HepG2 (cell line): ENCODE results near the gene TMEM184B. TPM values are rescaled to one million over a fixed set of nuclear protein-coding genes. Genes with fewer than 3 reads are reported as not detected.

Source experiments
- ATAC-seq: fragments of 200-7000 bp; cut with Tn5 transposase; 3 replicates; pipeline ENCODE4 v1.9.1; 2020; ENCODE audit warnings: mild to moderate bottlenecking, moderate library complexity
- BruUV-seq: library from RNA; stranded (reverse); fragments of 400-500 nt; replicated peaks from 2 replicates; lab custom pipeline; 2021; lab: Mats Ljungman, UMichigan
- CTCF ChIA-PET: fragments of 300-600 bp; formaldehyde crosslinking; extraction: SDS; loops from one replicate; lab custom pipeline; 2021; ENCODE audit warnings: low total read pairs, inconsistent platforms, low intra/inter-chr PET ratio; lab: Yijun Ruan, JAX
- POLR2A ChIA-PET: fragments of 350-600 bp; sonication (Branson Sonifier 250); formaldehyde crosslinking; loops from one replicate; lab custom pipeline; 2020; ENCODE audit warnings: antibody characterized with exemption, inconsistent platforms; lab: Yijun Ruan, JAX
- DNase-seq: peaks from one replicate; pipeline ENCODE4 v3.0.0-alpha.2; 2015; ENCODE audit warnings: low spot score
- FAIRE-seq: peaks from 3 replicates; lab custom pipeline; 2011; peaks lifted over from hg19 to GRCh38; lab: Jason Lieb, UNC
- H2AFZ ChIP-seq: one replicate; pipeline ENCODE4 v1.6.1; 2011; ENCODE audit warnings: low read length, inconsistent platforms
- H3K27ac ChIP-seq: fragments of 300-600 bp; 3 replicates; pipeline ENCODE4 v1.8.0; 2011; ENCODE audit warnings: mixed run types, mild to moderate bottlenecking, mixed read lengths, low read length, inconsistent platforms; ENCODE audit not compliant: insufficient read depth; ENCODE audit errors: extremely low read length
- H3K27me3 ChIP-seq, 2 experiments: fragments of 200-600 bp in 1 of 2; 2 replicates in 1 of 2; 3 replicates in 1 of 2; pipeline versions ENCODE4 v1.6.0 to v1.8.0; 2011; ENCODE audit warnings: low read length in 2 of 2, mild to moderate bottlenecking in 2 of 2, moderate library complexity in 2 of 2, inconsistent platforms in 1 of 2; ENCODE audit not compliant: insufficient read depth in 2 of 2, control insufficient read depth in 1 of 2
- H3K36me3 ChIP-seq, 2 experiments: fragments of 200-600 bp in 1 of 2; replicated peaks in 1 of 2; 2 replicates in 1 of 2; 3 replicates in 1 of 2; pipeline versions ENCODE4 v1.5.1 to v1.8.0; 2011; ENCODE audit warnings: low read length in 2 of 2, inconsistent platforms in 1 of 2; ENCODE audit not compliant: insufficient read depth in 2 of 2, control insufficient read depth in 1 of 2
- H3K4me1 ChIP-seq: 2 replicates; pipeline ENCODE4 v1.5.1; 2012; ENCODE audit warnings: low read length, inconsistent platforms; ENCODE audit not compliant: insufficient read depth
- H3K4me2 ChIP-seq: 2 replicates; pipeline ENCODE4 v1.6.0; 2011; ENCODE audit warnings: low read depth, low read length, inconsistent platforms
- H3K4me3 ChIP-seq, 3 experiments: fragments of 200-600 bp in 1 of 3; sonication (generic), shearing (Covaris generic) in 1 of 3; replicated peaks in 1 of 3; 2 replicates each; pipeline ENCODE4 v1.5.1; 2011 to 2016; ENCODE audit warnings: low read length in 3 of 3, inconsistent platforms in 2 of 3, low read depth in 2 of 3, mild to moderate bottlenecking in 2 of 3, control low read depth in 1 of 3, mixed read lengths in 1 of 3; ENCODE audit not compliant: insufficient read depth in 1 of 3
- H3K79me2 ChIP-seq: one replicate; pipeline ENCODE4 v1.6.1; 2011; ENCODE audit warnings: low read length, inconsistent platforms; ENCODE audit not compliant: insufficient read depth
- H3K9ac ChIP-seq: 2 replicates; pipeline ENCODE4 v1.6.0; 2011; ENCODE audit warnings: mild to moderate bottlenecking, low read depth, low read length, inconsistent platforms; ENCODE audit not compliant: insufficient read depth
- H3K9me3 ChIP-seq: 2 replicates; pipeline ENCODE4 v1.5.1; 2012; ENCODE audit warnings: mild to moderate bottlenecking, low read length
- H4K20me1 ChIP-seq: 2 replicates; pipeline ENCODE4 v1.6.0; 2011; ENCODE audit warnings: inconsistent platforms, mild to moderate bottlenecking, low read length, moderate library complexity; ENCODE audit not compliant: insufficient read depth
- BORCS8-MEF2B ChIP-seq: sonication (generic); formaldehyde crosslinking; IDR thresholded peaks from 2 replicates; pipeline ENCODE4 v1.8.0; 2022; ENCODE audit warnings: mild to moderate bottlenecking, missing genetic modification reagents
- HOXA5 ChIP-seq: sonication (generic); formaldehyde crosslinking; IDR thresholded peaks from 2 replicates; pipeline ENCODE4 v1.4.0; 2020; ENCODE audit warnings: missing genetic modification reagents
- KLF6 ChIP-seq: IDR thresholded peaks from 2 replicates; pipeline ENCODE4 v1.8.0; 2016; ENCODE audit warnings: missing biosample characterization, missing genetic modification reagents
- SOX6 ChIP-seq, 2 experiments: fragments of 450-650 bp in 1 of 2; sonication (generic) in 1 of 2; formaldehyde crosslinking in 1 of 2; IDR thresholded peaks; 2 replicates each; pipeline versions ENCODE4 v1.4.0 to v1.6.1; 2017 to 2020; ENCODE audit warnings: antibody characterized with exemption in 1 of 2, mild to moderate bottlenecking in 1 of 2, missing genetic modification reagents in 1 of 2
- ZFX ChIP-seq: sonication (generic); formaldehyde crosslinking; IDR thresholded peaks from 2 replicates; pipeline ENCODE4 v1.4.0; 2020; ENCODE audit warnings: mild to moderate bottlenecking, low read depth, missing genetic modification reagents, moderate library complexity
- ZKSCAN8 ChIP-seq: IDR thresholded peaks from 2 replicates; pipeline ENCODE4 v1.6.1; 2016; ENCODE audit warnings: borderline replicate concordance, missing genetic modification reagents, missing compliant biosample characterization
- ZNF501 ChIP-seq: sonication (generic); formaldehyde crosslinking; IDR thresholded peaks from 2 replicates; pipeline ENCODE4 v1.5.1; 2020; ENCODE audit warnings: mild to moderate bottlenecking, moderate library complexity, missing genetic modification reagents
- ZNF547 ChIP-seq: sonication (generic); formaldehyde crosslinking; IDR thresholded peaks from 2 replicates; pipeline ENCODE4 v1.5.1; 2020; ENCODE audit warnings: mild to moderate bottlenecking, missing genetic modification reagents
- WGBS: methylation state at CpG from one replicate; pipeline ENCODE4 v1.1.6; 2017; ENCODE audit warnings: low lambda C conversion rate; 5-methylcytosine and 5-hydroxymethylcytosine counted together
- in situ Hi-C: cut with HindIII; loops from 2 replicates; pipeline ENCODE4 v1.10.0; 2017; ENCODE audit warnings: low pct_unique_long_range_greater_than_20kb; ENCODE audit not compliant: extremely low pct_ligation_motif_present
- intact Hi-C: fragments of 100-400 bp; cut with micrococcal nuclease; formaldehyde crosslinking; loops from one replicate; pipeline ENCODE4 v1.10.0; 2022; ENCODE audit not compliant: unreplicated experiment
- polyA plus RNA-seq, 8 experiments: library from polyadenylated mRNA; depleted of rRNA in 3 of 8; stranded (reverse) in 7 of 8; unstranded in 1 of 8; fragments of >200 nt; fragmentation: Illumina TruSeq in 4 of 8; extraction: Trizol in 4 of 8; gene quantifications; 2 replicates each; pipeline versions ENCODE4 v1.2.1 to v1.2.3, GENCODE V29; 2011 to 2016; ENCODE audit warnings: low read depth in 4 of 8, missing spikeins in 1 of 8, mixed read lengths in 1 of 8; ENCODE audit not compliant: insufficient read depth in 1 of 8
- total RNA-seq, 5 experiments: library from RNA; depleted of rRNA; stranded (reverse); fragments of >200 nt; fragmentation: Illumina TruSeq; extraction: Trizol; gene quantifications; 2 replicates each; pipeline ENCODE4 v1.2.3, GENCODE V29; 2016; ENCODE audit warnings: low read depth in 1 of 5
- TF ChIP-seq, protein P1 (sequence below): sonication (generic); formaldehyde crosslinking; conservative IDR thresholded peaks from 2 replicates; pipeline ENCODE4 v1.4.0; 2020; ENCODE audit warnings: missing genetic modification reagents
- TF ChIP-seq, protein P2 (sequence below): sonication (generic); formaldehyde crosslinking; IDR thresholded peaks from 2 replicates; pipeline ENCODE4 v1.5.1; 2020; ENCODE audit warnings: missing genetic modification reagents, mild to moderate bottlenecking, borderline replicate concordance
- TF ChIP-seq, protein P3 (sequence below): sonication (generic); formaldehyde crosslinking; IDR thresholded peaks from 2 replicates; pipeline ENCODE4 v1.8.0; 2022; ENCODE audit warnings: mild to moderate bottlenecking, missing genetic modification reagents, borderline replicate concordance
- TF ChIP-seq, protein P4 (sequence below): sonication (generic); formaldehyde crosslinking; IDR thresholded peaks from 2 replicates; pipeline ENCODE4 v1.4.0; 2020; ENCODE audit warnings: missing genetic modification reagents
- TF ChIP-seq, protein P5 (sequence below): sonication (generic); formaldehyde crosslinking; IDR thresholded peaks from 2 replicates; pipeline ENCODE4 v1.4.0; 2020; ENCODE audit warnings: mild to moderate bottlenecking, missing genetic modification reagents

Gene TMEM184B
- total and polyA plus RNA-seq, 2 of the 13 experiments (the other 11 are each of a cell fraction or from before 2014, with no cell fraction given): 15.9 to 16.0 TPM

DNA sequence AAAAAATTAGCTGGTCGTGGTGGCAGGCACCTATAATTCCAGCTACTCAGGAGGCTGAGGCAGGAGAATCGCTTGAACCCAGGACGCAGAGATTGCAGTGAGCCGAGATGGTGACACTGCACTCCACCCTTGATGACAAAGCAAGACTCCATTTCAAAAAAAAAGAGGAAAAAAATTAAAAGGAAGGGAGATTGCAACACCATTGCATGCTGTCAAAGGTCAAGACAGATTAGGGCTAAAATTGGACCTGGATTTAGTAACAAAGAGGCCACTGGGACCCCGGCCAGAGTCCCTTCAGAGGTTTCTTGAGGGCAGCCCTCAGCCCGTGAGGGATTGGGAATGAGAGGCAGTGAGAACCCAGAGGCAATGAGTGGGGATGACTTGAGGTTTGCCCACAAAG, 79.2 kb downstream of the TMEM184B start (continued):
- TF ChIP-seq, protein P1, sequence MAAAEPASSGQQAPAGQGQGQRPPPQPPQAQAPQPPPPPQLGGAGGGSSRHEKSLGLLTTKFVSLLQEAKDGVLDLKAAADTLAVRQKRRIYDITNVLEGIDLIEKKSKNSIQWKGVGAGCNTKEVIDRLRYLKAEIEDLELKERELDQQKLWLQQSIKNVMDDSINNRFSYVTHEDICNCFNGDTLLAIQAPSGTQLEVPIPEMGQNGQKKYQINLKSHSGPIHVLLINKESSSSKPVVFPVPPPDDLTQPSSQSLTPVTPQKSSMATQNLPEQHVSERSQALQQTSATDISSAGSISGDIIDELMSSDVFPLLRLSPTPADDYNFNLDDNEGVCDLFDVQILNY (CRISPR knock-in tag): no peak
- TF ChIP-seq SOX6 (IDR thresholded peaks at IDR 0.05) (no peak), SOX6 (CRISPR knock-in tag; IDR thresholded peaks at IDR 0.05) (peak; percentile 71)
- TF ChIP-seq, protein P2, sequence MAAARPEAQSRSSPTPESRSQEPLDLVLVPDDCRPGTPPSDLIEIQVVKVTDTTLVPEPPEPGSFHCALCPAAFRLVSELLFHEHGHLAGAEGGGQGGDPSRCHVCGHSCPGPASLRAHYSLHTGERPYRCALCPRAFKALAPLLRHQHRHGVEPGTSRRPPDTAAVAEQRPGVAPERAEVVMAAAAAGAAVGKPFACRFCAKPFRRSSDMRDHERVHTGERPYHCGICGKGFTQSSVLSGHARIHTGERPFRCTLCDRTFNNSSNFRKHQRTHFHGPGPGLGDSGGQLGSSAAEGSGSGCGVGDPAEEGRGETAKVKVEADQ (CRISPR knock-in tag): no peak
- TF ChIP-seq, all 625 proteins: peak for 40

DNA sequence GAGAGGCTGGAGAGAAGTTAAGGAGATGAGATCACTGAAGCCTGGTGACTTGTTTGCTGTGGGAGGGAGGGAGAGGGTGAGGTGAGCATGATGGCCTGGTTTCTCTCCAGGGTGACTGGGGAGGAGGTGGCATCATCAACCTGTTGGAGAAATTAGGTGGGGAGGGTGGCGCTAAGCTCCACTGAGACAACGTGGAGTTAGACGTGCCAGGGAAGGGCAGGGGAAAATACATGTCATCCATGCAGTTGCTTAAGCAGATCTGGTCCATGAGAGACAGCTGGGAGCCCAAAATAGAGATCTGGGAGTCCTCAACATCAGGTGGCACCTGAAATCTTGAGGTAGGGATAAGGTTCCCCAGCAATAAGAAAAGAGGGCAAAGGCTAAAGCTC, 80.3 kb downstream of the TMEM184B start:
- peak overlapping the region; percentile 45 for H3K4me2 ChIP-seq
- intact Hi-C loops: no loop called here
- TF ChIP-seq, protein P3, sequence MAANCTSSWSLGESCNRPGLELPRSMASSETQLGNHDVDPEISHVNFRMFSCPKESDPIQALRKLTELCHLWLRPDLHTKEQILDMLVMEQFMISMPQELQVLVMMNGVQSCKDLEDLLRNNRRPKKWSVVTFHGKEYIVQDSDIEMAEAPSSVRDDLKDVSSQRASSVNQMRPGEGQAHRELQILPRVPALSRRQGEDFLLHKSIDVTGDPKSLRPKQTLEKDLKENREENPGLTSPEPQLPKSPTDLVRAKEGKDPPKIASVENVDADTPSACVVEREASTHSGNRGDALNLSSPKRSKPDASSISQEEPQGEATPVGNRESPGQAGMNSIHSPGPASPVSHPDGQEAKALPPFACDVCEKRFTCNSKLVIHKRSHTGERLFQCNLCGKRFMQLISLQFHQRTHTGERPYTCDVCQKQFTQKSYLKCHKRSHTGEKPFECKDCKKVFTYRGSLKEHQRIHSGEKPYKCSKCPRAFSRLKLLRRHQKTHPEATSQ (CRISPR knock-in tag): no peak
- TF ChIP-seq, protein P4, sequence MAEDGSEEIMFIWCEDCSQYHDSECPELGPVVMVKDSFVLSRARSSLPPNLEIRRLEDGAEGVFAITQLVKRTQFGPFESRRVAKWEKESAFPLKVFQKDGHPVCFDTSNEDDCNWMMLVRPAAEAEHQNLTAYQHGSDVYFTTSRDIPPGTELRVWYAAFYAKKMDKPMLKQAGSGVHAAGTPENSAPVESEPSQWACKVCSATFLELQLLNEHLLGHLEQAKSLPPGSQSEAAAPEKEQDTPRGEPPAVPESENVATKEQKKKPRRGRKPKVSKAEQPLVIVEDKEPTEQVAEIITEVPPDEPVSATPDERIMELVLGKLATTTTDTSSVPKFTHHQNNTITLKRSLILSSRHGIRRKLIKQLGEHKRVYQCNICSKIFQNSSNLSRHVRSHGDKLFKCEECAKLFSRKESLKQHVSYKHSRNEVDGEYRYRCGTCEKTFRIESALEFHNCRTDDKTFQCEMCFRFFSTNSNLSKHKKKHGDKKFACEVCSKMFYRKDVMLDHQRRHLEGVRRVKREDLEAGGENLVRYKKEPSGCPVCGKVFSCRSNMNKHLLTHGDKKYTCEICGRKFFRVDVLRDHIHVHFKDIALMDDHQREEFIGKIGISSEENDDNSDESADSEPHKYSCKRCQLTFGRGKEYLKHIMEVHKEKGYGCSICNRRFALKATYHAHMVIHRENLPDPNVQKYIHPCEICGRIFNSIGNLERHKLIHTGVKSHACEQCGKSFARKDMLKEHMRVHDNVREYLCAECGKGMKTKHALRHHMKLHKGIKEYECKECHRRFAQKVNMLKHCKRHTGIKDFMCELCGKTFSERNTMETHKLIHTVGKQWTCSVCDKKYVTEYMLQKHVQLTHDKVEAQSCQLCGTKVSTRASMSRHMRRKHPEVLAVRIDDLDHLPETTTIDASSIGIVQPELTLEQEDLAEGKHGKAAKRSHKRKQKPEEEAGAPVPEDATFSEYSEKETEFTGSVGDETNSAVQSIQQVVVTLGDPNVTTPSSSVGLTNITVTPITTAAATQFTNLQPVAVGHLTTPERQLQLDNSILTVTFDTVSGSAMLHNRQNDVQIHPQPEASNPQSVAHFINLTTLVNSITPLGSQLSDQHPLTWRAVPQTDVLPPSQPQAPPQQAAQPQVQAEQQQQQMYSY (CRISPR knock-in tag): no peak
- no peak for TF ChIP-seq KLF6 (CRISPR knock-in tag)
- no peak for TF ChIP-seq ZKSCAN8 (CRISPR knock-in tag)
- TF ChIP-seq BORCS8-MEF2B: 0 out of 2 replicates have a peak, but pooled peaks have one; percentile 1
- TF ChIP-seq HOXA5 (CRISPR knock-in tag): no peak
- TF ChIP-seq ZNF501 (CRISPR knock-in tag): no peak
- TF ChIP-seq, protein P5, sequence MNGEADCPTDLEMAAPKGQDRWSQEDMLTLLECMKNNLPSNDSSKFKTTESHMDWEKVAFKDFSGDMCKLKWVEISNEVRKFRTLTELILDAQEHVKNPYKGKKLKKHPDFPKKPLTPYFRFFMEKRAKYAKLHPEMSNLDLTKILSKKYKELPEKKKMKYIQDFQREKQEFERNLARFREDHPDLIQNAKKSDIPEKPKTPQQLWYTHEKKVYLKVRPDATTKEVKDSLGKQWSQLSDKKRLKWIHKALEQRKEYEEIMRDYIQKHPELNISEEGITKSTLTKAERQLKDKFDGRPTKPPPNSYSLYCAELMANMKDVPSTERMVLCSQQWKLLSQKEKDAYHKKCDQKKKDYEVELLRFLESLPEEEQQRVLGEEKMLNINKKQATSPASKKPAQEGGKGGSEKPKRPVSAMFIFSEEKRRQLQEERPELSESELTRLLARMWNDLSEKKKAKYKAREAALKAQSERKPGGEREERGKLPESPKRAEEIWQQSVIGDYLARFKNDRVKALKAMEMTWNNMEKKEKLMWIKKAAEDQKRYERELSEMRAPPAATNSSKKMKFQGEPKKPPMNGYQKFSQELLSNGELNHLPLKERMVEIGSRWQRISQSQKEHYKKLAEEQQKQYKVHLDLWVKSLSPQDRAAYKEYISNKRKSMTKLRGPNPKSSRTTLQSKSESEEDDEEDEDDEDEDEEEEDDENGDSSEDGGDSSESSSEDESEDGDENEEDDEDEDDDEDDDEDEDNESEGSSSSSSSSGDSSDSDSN (CRISPR knock-in tag): no peak
- TF ChIP-seq ZNF547 (CRISPR knock-in tag): 0 out of 2 replicates have a peak, but pooled peaks have one; percentile 39
- 0 out of 2 replicates have a peak, but pooled peaks have one; percentile 5 for TF ChIP-seq ZFX (CRISPR knock-in tag)

More for the DNA sequence above, 80.3 kb downstream of the TMEM184B start:
- Histone ChIP-seq H3K27ac (peak overlapping the region; percentile 6), H3K36me3 (no peaks in the 10 kb centered on the region), H3K4me3 (no peak overlapping the region; a peak in 1 of 6 replicates), H3K79me2 (no peaks in the 10 kb centered on the region), H3K9ac (no peak overlapping the region), H3K9me3 (no peaks in the 10 kb centered on the region), H2AFZ (no peak overlapping the region), H3K27me3 (no peaks in the 10 kb centered on the region), H4K20me1 (no peaks in the 10 kb centered on the region), H3K4me1 (peaks cover 72% of the 10 kb centered on the region)
- ATAC-seq (no peak), FAIRE-seq (no peak), DNase-seq (no peak)
- CTCF ChIA-PET: no interaction called here
- WGBS: 44% methylated on average over 3 of the region's 3 CpGs
- in situ Hi-C loops: no loop called here
- BruUV-seq: no TSS peak
- POLR2A ChIA-PET: interaction anchor here (1.3 to 2.1 kb wide), 4 partner anchors 9 to 26 kb away, joined by 3 to 8 read pairs (median 5); partner anchors contain the start of genes MAFF and PLA2G6
